Activated CD4-positive, CD25-positive, alpha-beta regulatory T cell (primary cell): ENCODE measurements around the gene LRRC7.
"Not testable (repeated sequence)": the region's sequence is repeated elsewhere in the genome, so short reads cannot be mapped to it uniquely, and the experiment has no call there.

Experiments used
- DNase-seq, 4 experiments: peaks; one replicate each; lab custom pipeline; 2025; lab: John Stamatoyannopoulos, UW

Gene LRRC7

DNA sequence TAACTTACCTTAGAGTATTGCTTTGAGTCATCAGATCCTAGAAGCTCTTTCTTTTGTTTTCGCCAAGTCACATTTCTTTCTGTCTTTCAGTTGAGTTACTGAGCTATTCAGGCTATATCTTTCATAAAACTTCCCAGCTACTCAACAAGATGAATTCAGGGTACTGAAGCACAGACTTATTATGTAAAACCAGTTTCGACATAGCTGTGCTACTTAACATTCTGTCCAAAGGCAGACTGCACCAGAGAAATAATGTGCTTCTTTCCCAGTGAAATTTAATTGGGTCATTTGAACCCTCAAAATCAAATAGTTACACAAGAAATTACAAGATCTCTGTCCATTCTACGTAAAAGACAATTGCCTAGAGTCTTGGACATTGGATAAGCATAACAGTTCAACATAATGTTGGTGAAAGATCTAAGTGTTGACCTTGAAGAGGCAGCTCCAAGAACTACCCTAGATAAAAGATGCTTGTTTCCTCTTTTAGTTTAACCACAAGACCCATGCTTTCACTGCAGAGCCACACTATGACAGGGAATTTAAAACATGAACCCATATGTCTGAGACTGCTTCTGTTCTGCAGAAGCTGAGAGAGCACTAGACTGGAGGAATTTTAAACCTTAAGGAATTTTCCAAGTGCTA lies 474.5 kb downstream of the LRRC7 start:
- no peak for DNase-seq

DNA sequence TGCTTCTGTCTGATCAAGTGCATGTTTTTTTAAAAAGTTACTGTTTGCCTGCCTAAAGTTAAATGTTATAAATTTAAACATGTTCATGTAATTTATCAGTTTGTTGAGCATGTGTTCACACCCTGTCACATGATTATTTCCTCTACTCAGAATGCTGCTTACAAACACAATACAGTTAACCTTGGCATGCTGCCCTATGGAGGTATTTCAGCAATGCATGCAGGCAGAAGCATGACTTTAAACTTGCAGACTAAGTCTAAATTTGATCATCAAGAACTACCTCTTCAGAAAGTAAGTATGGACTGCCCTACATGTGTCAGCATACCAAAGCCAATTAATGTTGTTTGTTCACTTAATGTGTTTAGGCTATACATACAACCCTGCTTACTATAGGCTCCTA lies 476.1 kb downstream of the LRRC7 start:
- no peak for DNase-seq

DNA sequence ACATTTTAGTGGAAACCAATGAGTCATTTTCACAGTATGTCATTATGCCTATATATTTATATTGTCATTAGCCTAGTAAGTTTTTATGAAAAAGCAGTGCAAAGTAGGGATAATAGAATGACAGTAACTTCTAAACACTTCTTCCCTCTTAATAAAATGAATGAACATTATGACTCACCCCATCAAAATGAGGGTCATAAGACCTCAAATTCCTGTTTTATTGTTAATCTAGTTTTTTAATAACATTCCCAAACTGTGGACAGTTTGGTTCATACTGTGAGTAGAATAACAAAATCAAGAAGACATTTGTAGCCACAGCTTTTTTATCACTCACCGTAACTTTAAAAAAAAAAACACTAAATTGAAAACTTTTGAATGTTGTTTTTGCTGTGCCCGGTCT lies 477.1 kb downstream of the LRRC7 start:
- DNase-seq: no peak

DNA sequence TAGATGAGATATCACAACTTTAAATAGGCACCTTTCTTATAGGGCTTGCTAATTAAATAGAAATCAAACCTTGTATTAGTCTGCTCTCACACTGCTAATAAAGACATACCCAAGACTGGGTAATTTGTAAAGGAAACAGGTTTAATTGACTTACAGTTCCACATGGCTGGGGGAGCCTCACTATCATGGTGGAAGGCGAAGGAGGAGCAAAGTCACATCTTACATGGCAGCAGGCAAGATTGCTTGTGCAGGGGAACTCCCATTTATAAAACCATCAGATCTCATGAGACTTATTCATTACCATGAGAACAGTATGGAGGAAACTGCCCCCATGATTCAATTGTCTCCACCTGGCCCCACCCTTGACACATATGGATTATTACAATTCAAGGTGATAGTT lies 477.9 kb downstream of the LRRC7 start:
- not testable (repeated sequence) for DNase-seq

DNA sequence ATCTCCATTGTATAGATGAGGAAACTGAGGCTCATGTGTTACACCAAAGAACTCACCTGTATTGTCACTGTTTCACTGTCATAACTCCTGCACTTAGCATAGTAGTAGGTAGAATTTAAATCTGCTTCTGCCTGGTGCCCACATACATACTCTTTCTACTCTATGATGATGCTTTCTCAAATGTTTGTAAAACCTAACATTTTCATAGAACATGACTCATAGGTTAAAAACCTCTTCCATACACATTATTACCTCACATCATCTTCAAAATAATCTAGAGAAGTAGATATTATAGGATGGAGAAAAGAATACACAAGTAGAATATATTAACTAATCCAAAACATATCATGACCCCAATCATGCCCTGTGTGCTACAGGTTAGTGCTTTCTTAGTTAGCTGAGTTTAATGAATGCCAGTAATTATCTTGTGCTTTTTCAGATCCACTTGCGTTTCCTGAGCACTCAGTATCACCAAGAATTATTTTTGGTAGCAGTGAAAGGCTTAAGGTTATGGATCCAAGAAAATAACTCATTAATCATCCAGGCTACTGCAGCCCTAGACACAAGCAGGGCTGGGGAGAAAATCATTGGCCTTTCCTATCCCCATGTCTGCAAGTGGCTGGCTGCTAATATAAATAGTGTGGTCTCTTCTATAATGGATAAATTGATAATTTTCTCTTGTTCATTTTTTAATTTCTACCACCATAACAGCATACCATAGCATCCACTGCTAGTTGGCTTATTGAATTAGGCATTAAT lies 480.8 kb downstream of the LRRC7 start:
- DNase-seq: no peak

DNA sequence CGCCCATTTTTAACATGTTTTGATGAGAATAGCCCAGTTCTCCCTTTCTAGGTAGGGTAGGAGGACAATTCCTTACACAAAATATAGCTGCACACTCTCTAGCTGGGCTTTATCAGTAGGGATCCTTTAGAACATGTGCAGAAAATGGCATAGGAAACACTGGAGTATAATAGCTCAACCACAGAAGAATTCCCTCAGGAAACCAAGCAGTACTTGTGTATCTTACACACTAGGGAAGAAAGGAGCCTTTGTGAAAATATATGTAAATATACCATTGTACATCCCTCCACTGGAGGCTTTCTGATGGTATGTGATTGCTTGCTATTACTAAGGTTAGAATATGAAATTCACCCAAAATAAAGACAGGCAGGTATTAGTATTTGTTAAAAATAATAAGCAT lies 484.2 kb downstream of the LRRC7 start:
- DNase-seq: no peak

DNA sequence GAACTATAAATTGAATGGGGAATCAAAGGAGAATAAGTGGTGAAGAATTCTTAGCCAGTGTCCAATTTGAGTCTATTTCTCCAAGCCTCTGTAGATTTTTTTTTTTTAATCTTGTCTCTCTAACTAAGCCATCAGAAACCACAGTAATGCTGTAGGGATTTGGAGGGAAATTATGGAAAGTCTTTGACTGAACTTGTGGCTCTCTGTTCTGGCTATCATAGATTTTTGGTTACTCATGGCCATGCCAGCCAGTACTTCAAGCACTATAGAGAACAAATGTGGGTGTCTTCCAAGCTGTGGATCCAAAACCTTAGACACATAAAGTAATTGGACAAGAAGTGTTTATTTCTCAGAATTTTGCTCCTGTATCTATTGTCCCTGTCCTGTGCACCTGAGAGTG lies 489.8 kb downstream of the LRRC7 start:
- DNase-seq: no peak

DNA sequence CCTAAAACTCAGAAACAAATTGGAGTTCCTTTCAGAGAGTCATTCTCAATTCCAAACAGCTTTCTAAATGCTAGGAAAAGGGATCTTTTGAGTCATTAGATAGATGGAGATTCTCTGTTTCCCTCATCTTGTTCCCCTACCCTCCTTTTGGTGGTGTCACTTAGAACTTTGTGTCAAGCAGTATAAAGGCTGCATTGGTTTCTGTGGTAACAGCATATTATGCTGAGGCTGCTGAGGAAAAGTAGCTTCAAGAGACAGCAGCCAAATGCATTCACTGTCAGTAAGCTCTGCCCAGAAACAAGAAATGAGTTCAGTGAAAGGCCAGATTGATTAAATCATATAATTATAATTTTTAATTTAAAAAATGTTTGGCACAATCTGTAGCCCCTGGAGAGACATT lies 493.5 kb downstream of the LRRC7 start:
- no peak for DNase-seq

DNA sequence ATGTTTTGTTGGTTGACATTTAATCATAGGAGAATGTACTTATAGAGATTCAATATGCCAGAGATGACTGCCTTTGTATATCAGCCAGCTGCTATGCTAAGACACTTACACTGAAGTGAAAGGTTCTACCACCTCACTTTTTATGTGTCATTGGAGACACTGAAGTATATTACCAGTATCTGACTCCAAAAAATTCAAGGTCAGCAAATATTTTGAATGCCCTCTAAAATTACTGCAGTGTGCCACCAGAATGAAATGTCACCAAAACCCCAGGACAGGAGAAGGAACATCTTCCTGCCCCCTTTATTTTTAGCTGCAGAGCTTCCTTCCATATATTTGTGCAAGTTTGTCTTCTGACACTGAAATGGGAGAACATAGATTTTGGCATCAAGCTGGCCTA lies 496.1 kb downstream of the LRRC7 start:
- DNase-seq: no peak

DNA sequence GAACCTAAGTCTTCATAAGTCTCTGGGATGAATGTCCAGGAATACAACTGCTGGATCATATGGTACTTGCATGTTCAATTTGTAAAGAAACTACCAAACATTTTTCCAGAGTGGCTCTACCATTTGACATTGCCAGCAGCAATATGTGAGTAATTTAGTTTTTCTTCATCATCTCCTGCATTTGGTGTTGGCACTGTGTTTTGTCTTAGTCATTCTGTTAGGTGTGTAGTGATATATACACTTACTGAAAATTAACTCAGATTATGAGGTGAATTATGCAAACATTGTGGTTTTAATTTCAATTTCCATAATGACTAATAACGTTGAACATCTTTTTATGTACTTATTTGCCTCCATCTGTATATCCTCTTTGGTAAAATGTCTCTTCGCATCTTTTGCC lies 499.0 kb downstream of the LRRC7 start:
- DNase-seq: no peak

DNA sequence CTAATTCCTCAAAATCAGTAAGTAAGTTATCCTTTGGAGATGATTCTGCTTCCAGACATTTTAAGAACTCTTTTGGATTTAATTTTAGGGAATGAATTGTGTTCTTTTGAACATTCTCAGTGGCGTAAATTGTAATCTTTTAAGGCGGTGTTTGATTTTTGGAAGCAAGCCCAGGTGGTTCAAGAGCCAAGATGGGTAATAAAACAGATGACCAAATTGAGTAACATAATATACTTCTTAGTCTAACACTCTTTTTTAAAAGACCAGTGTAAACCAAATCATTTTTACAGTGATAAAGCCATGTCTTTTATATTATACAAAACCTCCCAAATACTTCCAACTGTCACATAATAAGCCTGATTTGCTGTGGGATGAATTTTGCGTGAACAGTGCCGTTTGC lies 503.9 kb downstream of the LRRC7 start:
- DNase-seq: no peak

DNA sequence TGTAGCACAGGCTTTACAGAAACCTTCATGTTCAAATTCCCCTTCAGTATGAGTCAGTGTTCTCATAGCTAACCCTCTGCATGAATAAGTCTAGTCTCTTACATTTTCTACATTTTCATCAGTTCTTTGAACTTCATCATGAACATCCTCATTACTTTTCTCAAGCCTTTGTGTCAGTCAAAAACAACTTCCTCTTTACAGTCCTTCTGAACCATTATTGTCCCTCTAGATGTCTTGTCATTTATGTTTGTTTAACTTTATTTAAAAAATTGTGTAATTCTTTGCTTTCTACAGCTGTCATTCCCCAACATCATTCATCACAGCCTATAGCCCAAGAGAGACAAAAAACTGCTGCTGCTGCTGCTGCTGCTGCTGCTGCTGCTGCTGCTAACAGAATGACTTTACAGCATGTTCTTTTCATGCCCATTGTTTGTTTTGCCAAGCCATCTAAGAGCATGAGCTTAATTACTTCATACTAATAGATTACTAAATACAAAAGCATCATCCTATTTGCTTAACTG lies 504.6 kb downstream of the LRRC7 start:
- DNase-seq: no peak

DNA sequence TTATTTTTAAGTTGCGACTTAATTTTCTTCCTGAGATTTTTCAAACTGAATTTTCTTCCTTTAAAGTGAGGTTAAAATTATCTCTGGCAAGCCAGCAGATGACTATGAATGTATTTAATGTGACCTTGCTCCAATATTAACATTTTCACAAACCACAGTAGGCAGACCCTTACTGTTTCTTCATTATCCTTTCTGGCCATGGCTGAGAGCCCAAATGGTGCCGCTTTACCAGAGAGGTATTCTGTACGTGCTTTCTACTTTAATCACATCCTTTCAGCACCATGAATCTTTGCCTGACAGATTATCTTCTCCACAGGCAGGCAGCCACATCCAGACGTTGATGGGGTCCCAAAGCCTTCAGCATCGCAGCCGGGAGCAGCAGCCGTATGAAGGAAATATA lies 508.0 kb downstream of the LRRC7 start:
- DNase-seq: no peak

DNA sequence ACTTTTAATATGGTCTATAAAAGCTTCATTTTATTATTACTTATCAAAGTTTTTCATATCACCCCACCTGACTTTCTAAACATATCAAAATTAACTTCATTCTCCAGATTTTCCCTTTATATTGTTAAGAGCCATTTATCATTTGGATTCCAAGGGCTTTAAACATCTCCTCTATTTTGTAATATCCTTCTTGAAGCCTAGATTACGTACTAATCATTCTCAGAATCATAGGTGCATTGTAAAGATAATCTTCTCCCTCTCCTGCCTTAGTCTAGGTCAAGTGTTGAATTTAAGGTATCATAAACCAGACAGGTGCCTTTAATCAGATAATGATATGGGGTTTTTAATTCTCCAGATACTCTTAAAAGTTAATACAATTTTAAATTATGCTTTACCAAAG lies 509.3 kb downstream of the LRRC7 start:
- DNase-seq: no peak

DNA sequence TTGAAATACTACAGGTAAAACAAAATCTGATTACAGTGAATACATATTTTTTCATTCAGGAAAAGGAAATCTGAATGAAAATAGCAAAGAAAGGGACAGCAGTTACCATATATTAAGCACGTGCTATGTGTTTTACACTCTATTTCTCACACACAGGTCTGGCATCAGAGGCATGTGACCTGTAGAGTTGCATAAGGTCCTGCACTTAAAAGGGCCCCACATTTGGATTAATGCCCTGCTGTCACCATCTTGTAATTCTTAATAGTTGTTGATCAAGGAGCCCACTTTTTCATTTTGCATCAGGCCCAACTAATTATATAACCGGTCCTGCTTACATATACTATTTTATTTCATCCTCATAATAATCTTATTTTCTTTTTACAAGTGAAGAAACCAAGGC lies 511.8 kb downstream of the LRRC7 start:
- no peak for DNase-seq

DNA sequence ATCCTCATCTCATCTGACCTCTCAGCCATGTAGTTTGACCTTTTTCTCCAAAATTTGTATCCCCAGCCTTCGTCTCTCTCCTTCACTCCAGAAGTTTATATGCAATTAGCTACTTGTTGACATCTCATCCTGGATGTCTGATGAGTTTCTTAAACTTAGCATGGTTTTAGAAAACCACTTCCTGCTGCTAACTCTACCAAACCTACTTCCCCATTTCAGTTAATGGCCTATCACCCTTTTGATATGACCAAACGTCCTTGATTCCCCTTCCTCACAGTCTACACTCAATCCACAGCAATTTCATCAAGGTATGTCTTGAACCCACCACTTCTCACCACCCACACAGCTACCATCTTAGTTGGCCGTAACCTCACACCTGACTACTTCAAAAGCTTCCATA lies 515.8 kb downstream of the LRRC7 start:
- DNase-seq: no peak

DNA sequence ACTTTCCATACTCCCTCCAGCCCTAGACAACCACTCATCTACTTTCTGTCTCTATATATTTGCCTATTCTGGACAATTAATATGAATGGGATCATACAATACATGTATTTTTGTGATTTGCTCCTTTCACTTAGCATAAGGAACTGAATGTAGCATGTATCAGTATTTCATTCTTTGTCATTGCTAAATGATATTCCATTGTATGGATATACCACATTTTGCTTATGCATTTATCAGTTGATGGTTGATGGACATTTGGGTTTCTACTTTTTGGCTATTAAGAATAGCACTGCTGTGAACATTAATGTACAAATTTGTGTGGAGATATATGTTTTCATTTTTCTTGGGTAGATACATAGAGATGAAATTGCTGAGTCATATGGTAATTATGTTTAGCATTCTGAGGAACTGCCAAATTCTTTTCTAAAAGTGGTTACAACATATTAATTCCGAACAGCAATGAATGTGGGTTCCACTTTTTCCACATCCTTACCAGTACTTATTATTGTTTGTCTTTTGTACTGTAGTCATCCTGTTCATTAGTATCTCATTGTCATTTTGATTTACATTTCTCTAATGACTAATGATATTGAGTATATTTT lies 516.7 kb downstream of the LRRC7 start:
- no peak for DNase-seq

DNA sequence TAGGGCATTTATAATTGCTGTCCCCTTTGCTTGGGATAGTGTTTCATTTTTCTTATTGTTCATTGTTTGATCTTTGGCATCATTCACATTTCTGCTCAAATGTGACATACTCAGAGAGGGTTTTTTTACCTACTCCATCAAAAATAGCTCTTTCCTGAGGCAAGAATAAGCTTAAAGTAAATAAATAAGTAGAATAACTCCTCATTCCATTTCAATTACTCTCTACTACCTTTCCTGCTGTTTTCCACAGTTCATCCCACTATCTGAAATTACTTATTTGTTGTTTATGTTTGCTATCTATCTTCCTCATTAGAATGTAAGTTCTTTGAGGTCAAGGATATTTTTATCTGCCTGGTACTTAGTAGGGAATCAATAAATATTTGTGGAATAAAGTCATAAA lies 517.8 kb downstream of the LRRC7 start:
- DNase-seq: no peak

DNA sequence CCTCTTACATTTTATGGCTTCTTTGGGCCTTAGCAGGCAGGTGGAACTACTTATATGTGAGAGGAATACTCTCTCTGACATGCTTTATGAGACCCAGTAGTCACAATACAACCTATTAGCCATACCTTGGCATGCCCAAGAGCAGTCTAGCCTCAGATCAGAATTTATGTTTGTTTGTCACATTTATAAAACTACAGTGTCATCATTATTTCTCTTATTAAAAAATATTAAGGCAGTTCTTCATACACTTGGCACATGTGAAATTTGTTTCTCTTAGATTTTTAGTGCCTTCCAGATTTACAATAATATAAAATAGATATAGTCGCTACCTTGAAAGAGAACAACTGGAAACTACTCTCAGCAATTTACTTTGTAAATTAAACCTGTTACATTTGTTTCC lies 519.2 kb downstream of the LRRC7 start:
- no peak for DNase-seq

DNA sequence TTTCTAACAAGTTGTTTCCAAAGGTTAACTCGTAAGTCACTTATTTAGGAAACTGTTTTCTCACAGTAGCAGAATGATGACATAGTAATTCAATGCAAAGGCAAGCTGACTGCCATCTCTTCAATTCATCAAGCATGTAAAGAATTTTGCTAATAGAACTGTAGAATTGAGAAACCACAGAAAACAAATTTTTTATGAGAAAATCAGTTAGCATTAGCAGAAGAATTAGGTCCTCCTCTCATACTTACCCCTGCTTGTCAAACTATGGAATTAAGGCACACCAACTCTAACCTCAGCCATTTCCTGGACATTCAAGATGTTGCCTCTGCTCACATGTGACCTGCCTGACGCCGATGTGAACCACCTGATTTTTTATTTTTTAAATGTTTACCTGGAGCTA lies 522.4 kb downstream of the LRRC7 start:
- DNase-seq: no peak

DNA sequence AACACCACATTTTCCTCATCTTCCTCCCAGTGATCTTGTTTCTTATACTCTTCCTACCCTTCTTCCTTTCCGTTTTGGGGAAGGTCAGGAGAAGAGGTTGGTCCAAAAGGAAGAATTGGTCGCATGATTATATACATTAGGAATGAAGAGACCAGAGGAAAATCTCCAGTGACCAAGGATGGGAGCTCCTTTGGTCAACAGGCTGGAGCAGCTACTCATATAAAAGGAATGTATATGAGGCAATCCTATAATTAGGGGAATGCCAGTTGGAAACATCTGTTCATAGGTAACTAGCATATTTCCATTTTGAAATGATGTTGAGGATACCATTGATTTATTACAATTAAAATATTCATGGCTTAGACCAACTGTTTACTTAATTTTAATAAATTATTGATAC lies 523.2 kb downstream of the LRRC7 start:
- no peak for DNase-seq

DNA sequence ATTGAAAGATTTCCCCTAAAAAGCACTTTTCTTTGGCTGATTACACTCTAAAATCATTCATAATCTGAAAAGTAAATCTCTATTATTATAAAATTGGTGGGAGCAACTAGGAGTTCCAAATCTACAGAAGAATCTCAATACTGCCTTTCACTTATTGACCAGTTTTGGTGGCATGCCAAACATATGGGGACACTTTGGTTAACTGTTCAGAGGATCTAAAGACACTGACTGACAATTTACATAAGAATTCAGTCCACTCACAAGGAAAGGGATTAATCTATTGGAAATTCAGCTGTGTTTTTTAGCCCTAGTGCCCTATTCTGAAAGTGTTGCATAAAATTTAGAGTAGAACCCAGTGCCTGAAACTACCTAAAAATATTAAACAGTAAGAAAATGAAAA lies 524.1 kb downstream of the LRRC7 start:
- no peak for DNase-seq

DNA sequence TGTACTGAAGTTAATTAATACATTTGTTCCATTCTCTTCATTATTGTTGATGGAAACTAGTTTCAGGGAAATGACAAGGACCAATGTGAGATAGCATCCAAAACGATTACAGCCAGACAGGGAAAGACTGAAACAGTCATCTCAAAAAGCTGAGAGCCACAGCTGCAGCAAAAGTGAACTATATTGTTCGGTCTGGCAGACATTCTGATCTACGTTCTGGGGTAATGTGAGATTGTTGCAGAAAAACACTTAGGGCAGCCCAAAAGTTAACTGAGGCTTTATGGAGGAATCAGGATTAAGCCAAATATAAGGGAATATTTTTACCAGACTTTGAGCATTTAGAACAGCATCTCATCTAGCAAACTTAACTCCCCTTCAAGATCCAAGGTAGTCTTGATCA lies 524.8 kb downstream of the LRRC7 start:
- no peak for DNase-seq
